ENCODE results near the gene MCF2L. TPM values are rescaled to one million over a fixed set of nuclear protein-coding genes. Genes with fewer than 3 reads are reported as not detected.

Gene MCF2L
- total RNA-seq, 2 experiments from 2014 or later = 1.6 to 2.8 TPM

GRCh38 chr13:113114511-113115362 lies 145.7 kb downstream of the MCF2L start:
- no peaks in the 10 kb centered on the region for H3K9me3 Mint-ChIP-seq (ENCODE audit: low read depth)
- H3K27ac Mint-ChIP-seq = no peak overlapping the region
- H3K27me3 Mint-ChIP-seq = peaks cover 3% of the 10 kb centered on the region
- CTCF ChIA-PET = no interaction called here
- H3K4me1 Mint-ChIP-seq = no peaks in the 10 kb centered on the region
- DNase-seq (no peak), ATAC-seq (no peak)
- no peaks in the 10 kb centered on the region for H3K36me3 Mint-ChIP-seq
- H3K4me3 Mint-ChIP-seq = no peak overlapping the region

GRCh38 chr13:113115363-113116205 lies 146.6 kb downstream of the MCF2L start:
- DNase-seq (no peak), ATAC-seq (no peak)
- H3K9me3 Mint-ChIP-seq (ENCODE audit: low read depth) = no peaks in the 10 kb centered on the region
- H3K27me3 Mint-ChIP-seq = peaks cover 3% of the 10 kb centered on the region
- CTCF ChIA-PET = no interaction called here
- no peaks in the 10 kb centered on the region for H3K4me1 Mint-ChIP-seq
- no peak overlapping the region for H3K4me3 Mint-ChIP-seq
- H3K36me3 Mint-ChIP-seq = no peaks in the 10 kb centered on the region
- H3K27ac Mint-ChIP-seq = no peak overlapping the region

DNA sequence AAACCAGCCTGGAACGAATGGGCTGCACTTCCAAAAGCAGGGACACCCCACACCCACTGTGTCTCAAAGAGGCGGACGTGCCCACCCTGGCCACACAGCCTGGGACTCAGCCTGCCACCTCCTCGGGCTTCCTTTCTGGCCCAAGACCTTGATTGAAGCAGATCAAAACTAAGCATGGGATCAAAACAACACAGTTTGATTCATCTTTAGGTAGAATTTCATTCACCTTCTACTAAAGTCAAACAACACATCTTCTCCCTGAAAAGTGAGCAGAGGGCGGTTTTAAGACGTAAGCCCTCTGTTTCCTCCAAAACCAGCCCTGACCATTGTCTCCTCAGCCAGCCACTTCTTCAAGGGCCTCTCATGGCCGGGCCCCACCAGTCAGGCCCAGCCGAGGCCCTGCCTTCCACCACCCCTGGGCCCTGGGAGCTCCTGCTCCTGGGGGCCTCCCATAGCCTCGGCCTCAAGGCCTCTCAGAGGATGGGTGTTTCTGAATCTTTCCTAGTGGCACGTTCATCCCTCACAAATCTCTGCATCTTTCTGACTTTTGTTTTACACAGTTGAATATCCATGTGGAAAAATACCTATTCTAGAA lies 147.3 kb downstream of the MCF2L start:
- H3K9me3 Mint-ChIP-seq (ENCODE audit: low read depth) = no peaks in the 10 kb centered on the region
- no peaks in the 10 kb centered on the region for H3K4me1 Mint-ChIP-seq
- H3K27ac Mint-ChIP-seq = no peak overlapping the region
- H3K36me3 Mint-ChIP-seq = no peaks in the 10 kb centered on the region
- no peak overlapping the region for H3K4me3 Mint-ChIP-seq
- DNase-seq (no peak), ATAC-seq (no peak)
- CTCF ChIA-PET = no interaction called here
- H3K27me3 Mint-ChIP-seq = no peaks in the 10 kb centered on the region

DNA sequence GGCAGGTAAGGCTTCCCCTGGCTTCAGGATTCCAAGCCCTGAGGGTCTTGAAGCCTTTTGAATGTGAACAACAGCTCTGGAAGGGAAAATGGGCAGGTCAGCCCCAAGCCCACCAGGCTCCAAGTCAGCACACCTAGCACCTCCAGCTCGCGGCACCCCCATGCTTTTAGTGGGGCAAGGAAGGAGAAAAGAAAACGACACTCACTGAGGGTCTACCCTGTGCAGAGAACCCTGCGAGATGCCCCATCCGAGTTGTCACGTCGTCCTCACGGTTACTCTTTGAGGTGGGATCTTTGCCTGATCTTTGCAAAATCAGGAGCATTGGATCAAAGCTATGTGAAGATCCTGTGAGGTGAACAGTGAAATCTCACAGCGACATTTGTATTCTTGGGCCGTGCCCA lies 147.9 kb downstream of the MCF2L start:
- Mint-ChIP-seq H3K27ac (no peak overlapping the region), H3K4me1 (no peaks in the 10 kb centered on the region), H3K4me3 (no peak overlapping the region), H3K9me3 (ENCODE audit: low read depth) (no peaks in the 10 kb centered on the region), H3K27me3 (peaks cover 3% of the 10 kb centered on the region), H3K36me3 (no peaks in the 10 kb centered on the region)
- CTCF ChIA-PET = no interaction called here
- DNase-seq (no peak), ATAC-seq (no peak)

DNA sequence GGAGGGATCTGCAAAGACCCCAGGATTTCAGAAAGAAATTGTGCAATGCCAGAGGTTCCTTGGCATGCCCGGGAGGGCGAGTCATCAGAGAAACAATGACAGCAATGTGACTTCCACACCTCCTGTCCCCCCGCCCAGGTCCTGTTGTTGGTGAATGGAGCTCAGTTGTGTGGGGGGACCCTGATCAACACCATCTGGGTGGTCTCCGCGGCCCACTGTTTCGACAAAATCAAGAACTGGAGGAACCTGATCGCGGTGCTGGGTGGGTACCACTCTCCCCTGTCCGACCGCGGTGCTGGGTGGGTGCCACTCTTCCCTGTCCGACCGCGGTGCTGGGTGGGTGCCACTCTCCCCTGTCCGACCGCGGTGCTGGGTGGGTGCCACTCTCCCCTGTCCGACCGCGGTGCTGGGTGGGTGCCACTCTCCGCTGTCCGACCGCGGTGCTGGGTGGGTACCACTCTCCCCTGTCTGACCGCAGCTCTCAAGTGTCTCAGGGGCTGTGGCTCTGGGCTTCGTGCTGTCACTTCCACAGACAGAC lies 148.4 kb downstream of the MCF2L start:
- no peak overlapping the region for H3K4me3 Mint-ChIP-seq
- no peaks in the 10 kb centered on the region for H3K36me3 Mint-ChIP-seq
- H3K27me3 Mint-ChIP-seq = peaks cover 3% of the 10 kb centered on the region
- no peaks in the 10 kb centered on the region for H3K9me3 Mint-ChIP-seq (ENCODE audit: low read depth)
- no peak for DNase-seq
- no peaks in the 10 kb centered on the region for H3K4me1 Mint-ChIP-seq
- CTCF ChIA-PET = no interaction called here
- H3K27ac Mint-ChIP-seq = no peak overlapping the region
- no peak for ATAC-seq

DNA sequence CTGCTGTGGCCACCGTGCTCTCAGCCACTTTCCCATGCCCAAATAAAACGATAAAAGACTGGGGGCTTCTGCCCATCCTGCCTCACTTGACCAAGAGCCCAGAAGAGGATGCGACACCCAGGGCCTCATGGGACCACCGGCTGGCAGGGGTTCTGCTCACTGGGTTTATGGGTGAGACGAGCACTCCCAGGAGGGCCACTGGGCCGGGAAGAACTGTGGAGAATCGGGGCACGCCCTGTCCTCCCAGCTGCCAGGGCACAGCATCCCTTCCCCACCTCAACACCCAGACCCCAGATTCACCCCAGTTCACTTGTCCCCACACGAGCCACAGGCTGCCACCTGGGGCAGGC lies 148.9 kb downstream of the MCF2L start:
- no peak for ATAC-seq
- CTCF ChIA-PET = no interaction called here
- H3K4me1 Mint-ChIP-seq = no peaks in the 10 kb centered on the region

GRCh38 chr13:113118261-113119021 lies 149.4 kb downstream of the MCF2L start:
- ATAC-seq (no peak), DNase-seq (no peak)
- Mint-ChIP-seq H3K9me3 (ENCODE audit: low read depth) (no peaks in the 10 kb centered on the region), H3K27me3 (peaks cover 3% of the 10 kb centered on the region), H3K36me3 (no peaks in the 10 kb centered on the region), H3K4me1 (no peaks in the 10 kb centered on the region), H3K27ac (no peak overlapping the region), H3K4me3 (no peak overlapping the region)
- CTCF ChIA-PET = no interaction called here

More for the DNA sequence above, 148.9 kb downstream of the MCF2L start:
- H3K4me3 Mint-ChIP-seq = no peak overlapping the region
- DNase-seq = no peak
- H3K36me3 Mint-ChIP-seq = no peaks in the 10 kb centered on the region
- no peak overlapping the region for H3K27ac Mint-ChIP-seq
- peaks cover 3% of the 10 kb centered on the region for H3K27me3 Mint-ChIP-seq
- no peaks in the 10 kb centered on the region for H3K9me3 Mint-ChIP-seq (ENCODE audit: low read depth)

GRCh38 chr13:113119166-113119821 lies 150.3 kb downstream of the MCF2L start:
- Mint-ChIP-seq H3K27ac (no peak overlapping the region), H3K9me3 (ENCODE audit: low read depth) (no peaks in the 10 kb centered on the region), H3K4me1 (no peaks in the 10 kb centered on the region), H3K27me3 (peaks cover 3% of the 10 kb centered on the region), H3K4me3 (no peak overlapping the region), H3K36me3 (no peaks in the 10 kb centered on the region)
- CTCF ChIA-PET = no interaction called here
- no peak for ATAC-seq
- no peak for DNase-seq

DNA sequence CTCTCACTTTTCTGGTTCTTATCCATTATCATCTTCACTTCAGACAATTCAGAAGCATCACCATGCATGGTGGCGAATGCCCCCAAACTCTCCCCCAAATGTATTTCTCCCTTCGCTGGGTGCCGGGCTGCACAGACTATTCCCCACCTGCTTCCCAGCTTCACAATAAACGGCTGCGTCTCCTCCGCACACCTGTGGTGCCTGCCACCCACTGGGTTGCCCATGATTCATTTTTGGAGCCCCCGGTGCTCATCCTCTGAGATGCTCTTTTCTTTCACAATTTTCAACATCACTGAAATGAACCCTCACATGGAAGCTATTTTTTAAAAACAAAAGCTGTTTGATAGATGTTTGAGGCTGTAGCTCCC lies 150.8 kb downstream of the MCF2L start:
- Mint-ChIP-seq H3K4me1 (no peaks in the 10 kb centered on the region), H3K9me3 (ENCODE audit: low read depth) (no peaks in the 10 kb centered on the region), H3K4me3 (no peak overlapping the region), H3K36me3 (no peaks in the 10 kb centered on the region), H3K27me3 (peaks cover 3% of the 10 kb centered on the region), H3K27ac (no peak overlapping the region)
- DNase-seq (no peak), ATAC-seq (no peak)
- CTCF ChIA-PET = no interaction called here

DNA sequence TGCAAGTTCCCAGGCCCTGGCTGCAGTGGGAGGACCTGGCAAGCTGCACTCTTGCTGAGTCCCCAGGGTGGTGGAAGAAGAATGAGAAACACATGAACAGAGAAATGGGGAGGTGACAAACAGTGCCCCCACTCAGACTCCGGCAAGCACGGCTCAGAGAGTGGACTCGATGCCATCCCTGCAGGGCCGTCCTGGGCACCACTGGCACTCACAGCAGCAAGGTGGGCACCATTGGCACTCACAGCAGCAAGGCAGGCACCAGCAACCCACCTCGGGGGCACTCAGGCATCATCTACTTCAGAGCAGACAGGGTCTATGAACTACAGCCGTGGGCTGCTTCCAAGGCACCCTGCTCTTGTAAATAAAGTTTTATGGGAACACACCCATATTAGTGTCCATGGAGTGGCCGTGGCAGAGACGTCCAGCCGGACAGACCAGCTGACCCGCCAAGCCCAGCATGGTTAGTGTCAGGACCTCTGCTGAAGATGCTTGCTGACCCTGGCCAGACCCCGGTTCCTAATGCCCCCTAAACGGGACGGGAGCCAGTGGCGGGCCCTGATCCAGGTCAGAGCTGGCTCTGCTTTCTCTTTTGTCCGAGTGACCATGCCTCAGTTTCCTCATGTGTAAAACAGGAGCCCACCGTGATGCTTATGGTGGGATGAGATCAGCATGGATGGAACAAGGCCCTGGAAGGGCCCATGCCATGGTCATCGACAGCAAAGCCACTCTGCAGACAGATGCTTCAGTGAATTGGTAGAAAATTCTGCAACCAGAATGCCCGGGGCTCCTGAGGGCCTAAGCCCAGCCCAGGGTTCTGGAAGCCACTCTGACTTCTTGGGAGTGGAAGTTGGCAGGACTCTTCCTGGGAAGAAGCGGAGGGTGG lies 151.5 kb downstream of the MCF2L start:
- CTCF ChIA-PET = no interaction called here
- no peaks in the 10 kb centered on the region for H3K9me3 Mint-ChIP-seq (ENCODE audit: low read depth)
- DNase-seq (no peak), ATAC-seq (no peak)
- H3K36me3 Mint-ChIP-seq = no peaks in the 10 kb centered on the region
- no peaks in the 10 kb centered on the region for H3K4me1 Mint-ChIP-seq
- no peak overlapping the region for H3K4me3 Mint-ChIP-seq
- peaks cover 3% of the 10 kb centered on the region for H3K27me3 Mint-ChIP-seq
- H3K27ac Mint-ChIP-seq = no peak overlapping the region

- Mint-ChIP-seq H3K27me3 (peaks cover 3% of the 10 kb centered on the region), H3K36me3 (no peaks in the 10 kb centered on the region), H3K9me3 (ENCODE audit: low read depth) (no peaks in the 10 kb centered on the region), H3K27ac (no peak overlapping the region), H3K4me3 (no peak overlapping the region), H3K4me1 (no peaks in the 10 kb centered on the region)
- DNase-seq = no peak
- no peak for ATAC-seq
- CTCF ChIA-PET = no interaction called here
Measured at GRCh38 chr13:113121183-113121927, 152.3 kb downstream of the MCF2L start.
